ENCODE results near the gene VWA8.

VWA8 gene

GRCh38 chr13:41533266-41534052 lies 427.4 kb downstream of the VWA8 start:
- Histone ChIP-seq H3K27ac (no peak overlapping the region), H3K4me3 (ENCODE audit: low read depth, low read length) (no peak overlapping the region), H3K9me3 (ENCODE audit: severe bottlenecking) (no peaks in the 10 kb centered on the region), H3K27me3 (ENCODE audit: insufficient read depth, low read depth, severe bottlenecking) (no peaks in the 10 kb centered on the region), H3K36me3 (no peaks in the 10 kb centered on the region)
- DNase-seq = no peak
- TF ChIP-seq CTCF (IDR thresholded peaks at IDR 0.05; ENCODE audit: low read depth, low read length) = no peak

GRCh38 chr13:41528021-41528420 lies 432.9 kb downstream of the VWA8 start:
- Histone ChIP-seq H3K9me3 (ENCODE audit: severe bottlenecking) (no peaks in the 10 kb centered on the region), H3K27ac (no peak overlapping the region), H3K27me3 (ENCODE audit: insufficient read depth, low read depth, severe bottlenecking) (no peaks in the 10 kb centered on the region), H3K36me3 (no peaks in the 10 kb centered on the region), H3K4me3 (ENCODE audit: low read depth, low read length) (no peak overlapping the region)
- no peak for DNase-seq
- no peak for TF ChIP-seq CTCF (IDR thresholded peaks at IDR 0.05; ENCODE audit: low read depth, low read length)

GRCh38 chr13:41520660-41521630 lies 440.0 kb downstream of the VWA8 start:
- Histone ChIP-seq H3K9me3 (ENCODE audit: severe bottlenecking) (no peaks in the 10 kb centered on the region), H3K27me3 (ENCODE audit: insufficient read depth, low read depth, severe bottlenecking) (no peaks in the 10 kb centered on the region), H3K4me3 (ENCODE audit: low read depth, low read length) (no peak overlapping the region), H3K36me3 (no peaks in the 10 kb centered on the region), H3K27ac (no peak overlapping the region)
- TF ChIP-seq CTCF (IDR thresholded peaks at IDR 0.05; ENCODE audit: low read depth, low read length) = no peak
- no peak for DNase-seq

- H3K27ac ChIP-seq = no peak overlapping the region
- no peak for DNase-seq
- H3K27me3 ChIP-seq (ENCODE audit: insufficient read depth, low read depth, severe bottlenecking) = no peaks in the 10 kb centered on the region
- H3K36me3 ChIP-seq = no peaks in the 10 kb centered on the region
- TF ChIP-seq CTCF (IDR thresholded peaks at IDR 0.05; ENCODE audit: low read depth, low read length) = no peak
- no peaks in the 10 kb centered on the region for H3K9me3 ChIP-seq (ENCODE audit: severe bottlenecking)
- H3K4me3 ChIP-seq (ENCODE audit: low read depth, low read length) = no peak overlapping the region
Observed at GRCh38 chr13:41520016-41520659, 440.8 kb downstream of the VWA8 start.
